ENCODE data around the gene COA3.
A peak's percentile ranks its signal among the peaks of the same experiment; 100 is the strongest.

Gene COA3

GRCh38 chr17:42760652-42761581, 37.6 kb downstream of the COA3 start, which contains the start of gene RAMP2:
RAMP2 (plus strand) TSS chr17:42761227; CDS start chr17:42761262, 35 bp downstream.
- no peak for DNase-seq (ENCODE audit: low read depth)
- TF ChIP-seq, protein P1, sequence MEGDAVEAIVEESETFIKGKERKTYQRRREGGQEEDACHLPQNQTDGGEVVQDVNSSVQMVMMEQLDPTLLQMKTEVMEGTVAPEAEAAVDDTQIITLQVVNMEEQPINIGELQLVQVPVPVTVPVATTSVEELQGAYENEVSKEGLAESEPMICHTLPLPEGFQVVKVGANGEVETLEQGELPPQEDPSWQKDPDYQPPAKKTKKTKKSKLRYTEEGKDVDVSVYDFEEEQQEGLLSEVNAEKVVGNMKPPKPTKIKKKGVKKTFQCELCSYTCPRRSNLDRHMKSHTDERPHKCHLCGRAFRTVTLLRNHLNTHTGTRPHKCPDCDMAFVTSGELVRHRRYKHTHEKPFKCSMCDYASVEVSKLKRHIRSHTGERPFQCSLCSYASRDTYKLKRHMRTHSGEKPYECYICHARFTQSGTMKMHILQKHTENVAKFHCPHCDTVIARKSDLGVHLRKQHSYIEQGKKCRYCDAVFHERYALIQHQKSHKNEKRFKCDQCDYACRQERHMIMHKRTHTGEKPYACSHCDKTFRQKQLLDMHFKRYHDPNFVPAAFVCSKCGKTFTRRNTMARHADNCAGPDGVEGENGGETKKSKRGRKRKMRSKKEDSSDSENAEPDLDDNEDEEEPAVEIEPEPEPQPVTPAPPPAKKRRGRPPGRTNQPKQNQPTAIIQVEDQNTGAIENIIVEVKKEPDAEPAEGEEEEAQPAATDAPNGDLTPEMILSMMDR (conservative IDR thresholded peaks at IDR 0.05; ENCODE audit: low read depth, low read length): no peak
- peak within 1 kb of the TSS; percentile 43 for H3K4me3 ChIP-seq (ENCODE audit: low read depth, low read length)

- no peak overlapping the region for H3K4me3 ChIP-seq (ENCODE audit: low read depth, low read length)
- TF ChIP-seq, protein P1 (conservative IDR thresholded peaks at IDR 0.05; ENCODE audit: low read depth, low read length): no peak
- DNase-seq (ENCODE audit: low read depth): no peak
Measured at GRCh38 chr17:42759982-42760651, 38.4 kb downstream of the COA3 start.

DNA sequence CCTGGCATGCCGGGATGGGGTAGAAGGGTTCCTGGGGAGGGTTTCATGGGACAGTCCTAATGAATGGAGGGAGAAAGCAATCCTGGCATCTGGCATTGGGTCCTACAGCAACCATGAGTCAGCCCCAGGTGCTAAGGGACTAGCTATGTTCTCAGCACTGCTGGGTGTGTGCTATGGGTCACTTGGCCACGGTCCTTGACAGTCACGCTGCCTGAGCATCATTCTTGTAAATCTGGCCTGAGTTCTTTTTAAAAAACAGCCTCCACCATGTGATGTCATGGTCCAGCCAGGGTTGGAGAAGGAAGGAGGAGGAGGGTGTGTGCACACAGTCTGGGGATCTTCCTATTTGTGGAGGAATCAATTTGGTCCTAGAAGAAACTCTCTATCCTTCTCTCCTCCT, 43.7 kb downstream of the COA3 start:
- TF ChIP-seq, protein P1 (conservative IDR thresholded peaks at IDR 0.05; ENCODE audit: low read depth, low read length): no peak
- DNase-seq (ENCODE audit: low read depth): peak; percentile 33
- H3K4me3 ChIP-seq (ENCODE audit: low read depth, low read length): no peak overlapping the region

GRCh38 chr17:42751628-42752027, 46.9 kb downstream of the COA3 start:
- TF ChIP-seq, protein P1 (conservative IDR thresholded peaks at IDR 0.05; ENCODE audit: low read depth, low read length): no peak
- H3K4me3 ChIP-seq (ENCODE audit: low read depth, low read length): no peak overlapping the region
- peak; percentile 68 for DNase-seq (ENCODE audit: low read depth)

- DNase-seq (ENCODE audit: low read depth): no peak
- no peak overlapping the region for H3K4me3 ChIP-seq (ENCODE audit: low read depth, low read length)
- TF ChIP-seq, protein P1 (conservative IDR thresholded peaks at IDR 0.05; ENCODE audit: low read depth, low read length): no peak
Measured at GRCh38 chr17:42750739-42751344, 47.7 kb downstream of the COA3 start.

GRCh38 chr17:42748908-42749798, 49.4 kb downstream of the COA3 start:
- DNase-seq (ENCODE audit: low read depth): no peak
- TF ChIP-seq, protein P1 (conservative IDR thresholded peaks at IDR 0.05; ENCODE audit: low read depth, low read length): no peak
- H3K4me3 ChIP-seq (ENCODE audit: low read depth, low read length): no peak overlapping the region
